ENCODE measurements around the gene CD28. TPM values are rescaled to one million over a fixed set of nuclear protein-coding genes. Genes with fewer than 3 reads are reported as not detected.

Gene CD28
- total RNA-seq, 2 donors from 2014 or later, result not detected

DNA sequence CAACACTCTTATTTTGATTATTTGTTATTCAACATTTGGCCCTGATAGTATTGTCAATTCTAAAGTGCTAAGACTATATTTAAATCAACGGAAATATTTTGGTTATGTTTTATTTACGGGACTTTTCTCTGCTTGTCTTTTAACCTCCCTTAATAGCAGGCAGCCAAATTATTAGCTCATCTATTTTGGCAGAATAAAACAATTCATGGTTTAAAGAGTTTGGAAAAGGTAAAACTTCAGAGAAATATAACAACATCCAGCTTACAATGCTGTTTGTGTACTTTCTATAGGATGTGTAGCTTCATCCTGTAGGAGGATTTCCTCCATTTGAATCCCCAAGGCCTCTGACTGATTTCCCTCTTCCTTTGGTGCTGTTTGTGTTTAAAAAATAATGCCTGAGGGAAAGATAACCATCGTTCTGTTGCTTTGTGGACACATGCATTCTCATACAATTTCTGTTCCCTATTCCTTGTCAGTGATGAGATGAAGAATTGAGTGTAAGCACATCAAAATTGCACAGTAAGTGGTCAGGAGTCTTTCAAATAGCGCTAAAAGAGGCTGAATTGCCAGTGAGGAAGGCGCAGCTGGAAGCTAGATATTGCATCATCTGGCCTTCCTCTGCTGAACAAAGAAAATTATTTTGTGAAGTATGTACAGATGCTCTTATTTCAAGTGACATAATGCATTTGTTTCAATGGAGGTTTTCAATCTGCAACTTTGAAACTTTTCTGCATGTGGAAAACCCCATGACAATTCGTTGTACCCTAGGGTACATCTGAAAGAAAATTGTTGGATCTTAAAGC, 80.3 kb downstream of the CD28 start:
- H3K36me3 Mint-ChIP-seq (ENCODE audit: low read depth), result no peaks in the 10 kb centered on the region
- 88 to 89% methylated on average over 5 to 6 of the region's 6 CpGs for WGBS, 2 experiments (ENCODE audit: insufficient coverage in 1 of 2, insufficient read length in 1 of 2)
- Histone ChIP-seq H3K27me3 (ENCODE audit: control insufficient read depth, insufficient read depth, low read length, poor library complexity, severe bottlenecking) (no peaks in the 10 kb centered on the region), H3K27ac (ENCODE audit: low read depth, low read length) (peak overlapping the region; percentile 68), H3K9ac (ENCODE audit: extremely low read depth, low read length, poor library complexity, severe bottlenecking) (no peak overlapping the region), H3K9me3 (ENCODE audit: control insufficient read depth, low read length) (no peaks in the 10 kb centered on the region), H3K4me1 (ENCODE audit: control insufficient read depth, insufficient read depth, low read length) (no peaks in the 10 kb centered on the region), H3K4me3 (ENCODE audit: low read length) (no peak overlapping the region), H3K36me3 (ENCODE audit: control insufficient read depth, insufficient read depth, low read length) (no peaks in the 10 kb centered on the region)
- TF ChIP-seq, protein P1, sequence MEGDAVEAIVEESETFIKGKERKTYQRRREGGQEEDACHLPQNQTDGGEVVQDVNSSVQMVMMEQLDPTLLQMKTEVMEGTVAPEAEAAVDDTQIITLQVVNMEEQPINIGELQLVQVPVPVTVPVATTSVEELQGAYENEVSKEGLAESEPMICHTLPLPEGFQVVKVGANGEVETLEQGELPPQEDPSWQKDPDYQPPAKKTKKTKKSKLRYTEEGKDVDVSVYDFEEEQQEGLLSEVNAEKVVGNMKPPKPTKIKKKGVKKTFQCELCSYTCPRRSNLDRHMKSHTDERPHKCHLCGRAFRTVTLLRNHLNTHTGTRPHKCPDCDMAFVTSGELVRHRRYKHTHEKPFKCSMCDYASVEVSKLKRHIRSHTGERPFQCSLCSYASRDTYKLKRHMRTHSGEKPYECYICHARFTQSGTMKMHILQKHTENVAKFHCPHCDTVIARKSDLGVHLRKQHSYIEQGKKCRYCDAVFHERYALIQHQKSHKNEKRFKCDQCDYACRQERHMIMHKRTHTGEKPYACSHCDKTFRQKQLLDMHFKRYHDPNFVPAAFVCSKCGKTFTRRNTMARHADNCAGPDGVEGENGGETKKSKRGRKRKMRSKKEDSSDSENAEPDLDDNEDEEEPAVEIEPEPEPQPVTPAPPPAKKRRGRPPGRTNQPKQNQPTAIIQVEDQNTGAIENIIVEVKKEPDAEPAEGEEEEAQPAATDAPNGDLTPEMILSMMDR (conservative IDR thresholded peaks at IDR 0.05), result no peak
- H3K27me3 Mint-ChIP-seq (ENCODE audit: insufficient read depth), result no peaks in the 10 kb centered on the region
- no peaks in the 10 kb centered on the region for H3K9me3 Mint-ChIP-seq
- no peak overlapping the region for H3K27ac Mint-ChIP-seq
- no peaks in the 10 kb centered on the region for H3K4me1 Mint-ChIP-seq
- no peak overlapping the region for H3K4me3 Mint-ChIP-seq
- DNase-seq, result no peak

DNA sequence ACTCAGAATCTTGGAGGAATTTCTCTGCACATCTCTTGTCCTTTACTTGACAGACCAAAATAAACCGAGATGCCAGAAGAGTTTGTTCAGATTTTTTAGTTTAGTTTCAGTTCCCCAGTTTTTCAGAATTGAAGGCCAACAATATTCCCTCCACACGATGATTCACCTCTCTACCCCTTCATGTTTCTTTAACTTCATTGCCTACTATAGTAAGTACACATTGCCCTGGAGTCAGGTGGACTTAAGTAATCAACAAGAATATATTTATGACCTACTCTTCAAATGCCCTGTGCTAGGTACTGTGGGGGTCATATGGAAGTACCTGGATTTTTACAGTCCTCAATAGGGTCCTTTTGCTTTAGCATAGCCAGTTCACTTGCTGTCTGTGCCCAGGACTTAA, 81.5 kb downstream of the CD28 start:
- Mint-ChIP-seq H3K9me3 (no peaks in the 10 kb centered on the region), H3K27ac (no peak overlapping the region), H3K36me3 (ENCODE audit: low read depth) (no peaks in the 10 kb centered on the region), H3K4me3 (no peak overlapping the region), H3K4me1 (no peaks in the 10 kb centered on the region), H3K27me3 (ENCODE audit: insufficient read depth) (no peaks in the 10 kb centered on the region)
- no peaks in the 10 kb centered on the region for H3K27me3 ChIP-seq (ENCODE audit: control insufficient read depth, insufficient read depth, low read length, poor library complexity, severe bottlenecking)
- no peaks in the 10 kb centered on the region for H3K36me3 ChIP-seq (ENCODE audit: control insufficient read depth, insufficient read depth, low read length)
- peaks cover 3% of the 10 kb centered on the region for H3K4me1 ChIP-seq (ENCODE audit: control insufficient read depth, insufficient read depth, low read length)
- H3K9ac ChIP-seq (ENCODE audit: extremely low read depth, low read length, poor library complexity, severe bottlenecking), result no peak overlapping the region
- 94% methylated on average over 1 to 2 of the region's 2 CpGs for WGBS, 2 experiments (ENCODE audit: insufficient coverage in 1 of 2, insufficient read length in 1 of 2)
- DNase-seq, result no peak
- TF ChIP-seq, protein P1 (conservative IDR thresholded peaks at IDR 0.05), result no peak
- no peaks in the 10 kb centered on the region for H3K9me3 ChIP-seq (ENCODE audit: control insufficient read depth, low read length)
- no peak overlapping the region for H3K4me3 ChIP-seq (ENCODE audit: low read length)
- H3K27ac ChIP-seq (ENCODE audit: low read depth, low read length), result no peak overlapping the region

Other genes with a start within 250 kb of the CD28 start
- gene RAPH1, start 171.3 kb upstream of the CD28 start, total RNA-seq, result 10 to 100 TPM; 23.5 to 24.6 TPM
- not detected for gene CTLA4, start 161.1 kb downstream of the CD28 start, total RNA-seq
- not detected for gene ICOS, start 230.1 kb downstream of the CD28 start, total RNA-seq

All from endodermal cell (in vitro differentiated cells).